RWPE2 (cell line): ENCODE measurements around the gene RBM39.
"Not testable (repeated sequence)": the region's sequence is repeated elsewhere in the genome, so short reads cannot be mapped to it uniquely, and the experiment has no call there.

Source experiments
- ATAC-seq: fragments of 200-7000 bp; cut with Tn5 transposase; 3 replicates; pipeline ENCODE4 v1.9.1; 2021; ENCODE audit warnings: low read depth
- DNase-seq: peaks from one replicate; pipeline ENCODE4 v3.0.0-alpha.2; 2020; ENCODE audit warnings: low spot score
- H3K27ac ChIP-seq: fragments of 450-650 bp; 2 replicates; pipeline ENCODE4 v1.5.1; 2017; ENCODE audit warnings: mild to moderate bottlenecking; ENCODE audit not compliant: poor library complexity, severe bottlenecking
- H3K27me3 ChIP-seq: fragments of 250-450 bp; sonication (Bioruptor Pico); 2 replicates; pipeline ENCODE4 v1.5.1; 2021; ENCODE audit warnings: mild to moderate bottlenecking, moderate library complexity; ENCODE audit not compliant: insufficient read depth, poor library complexity, severe bottlenecking
- H3K36me3 ChIP-seq: fragments of 250-450 bp; sonication (Bioruptor Pico); 2 replicates; pipeline ENCODE4 v1.5.1; 2020; ENCODE audit warnings: low read depth, mild to moderate bottlenecking, moderate library complexity
- H3K4me1 ChIP-seq: fragments of 250-450 bp; sonication (Bioruptor Pico); 2 replicates; pipeline ENCODE4 v1.5.1; 2021; ENCODE audit warnings: mild to moderate bottlenecking, moderate library complexity; ENCODE audit not compliant: insufficient read depth, poor library complexity, severe bottlenecking
- H3K4me3 ChIP-seq: fragments of 250-450 bp; sonication (Bioruptor Pico); 2 replicates; pipeline ENCODE4 v1.5.1; 2021; ENCODE audit warnings: mild to moderate bottlenecking, moderate library complexity; ENCODE audit not compliant: severe bottlenecking
- H3K9me3 ChIP-seq: fragments of 250-450 bp; sonication (Bioruptor Pico); 2 replicates; pipeline ENCODE4 v1.5.1; 2021; ENCODE audit warnings: mild to moderate bottlenecking, moderate library complexity; ENCODE audit not compliant: severe bottlenecking
- CTCF ChIP-seq: fragments of 450-650 bp; IDR thresholded peaks from one replicate; pipeline ENCODE4 v1.5.1; 2017; ENCODE audit warnings: mild to moderate bottlenecking, moderate library complexity; ENCODE audit not compliant: poor library complexity, severe bottlenecking

The RBM39 gene

GRCh38 chr20:35716330-35716729 lies 25.7 kb downstream of the RBM39 start:
- no peak for TF ChIP-seq CTCF
- no peaks in the 10 kb centered on the region for H3K27me3 ChIP-seq
- peaks cover 98% of the 10 kb centered on the region for H3K36me3 ChIP-seq
- no peaks in the 10 kb centered on the region for H3K9me3 ChIP-seq
- ATAC-seq (no peak), DNase-seq (no peak)
- H3K4me3 ChIP-seq: no peak overlapping the region
- H3K4me1 ChIP-seq: peaks cover 3% of the 10 kb centered on the region
- H3K27ac ChIP-seq: no peak overlapping the region

- no peaks in the 10 kb centered on the region for H3K9me3 ChIP-seq
- peaks cover 98% of the 10 kb centered on the region for H3K36me3 ChIP-seq
- peaks cover 3% of the 10 kb centered on the region for H3K4me1 ChIP-seq
- H3K4me3 ChIP-seq: no peak overlapping the region
- no peaks in the 10 kb centered on the region for H3K27me3 ChIP-seq
- ATAC-seq (no peak), DNase-seq (no peak)
- H3K27ac ChIP-seq: no peak overlapping the region
- no peak for TF ChIP-seq CTCF
These were observed 26.4 kb downstream of the RBM39 start for GRCh38 chr20:35715652-35716051.

- ATAC-seq: no peak
- no peak for TF ChIP-seq CTCF
- no peak for DNase-seq
These were observed 27.9 kb downstream of the RBM39 start for GRCh38 chr20:35714127-35714526.

GRCh38 chr20:35713120-35713519 lies 28.9 kb downstream of the RBM39 start:
- ATAC-seq, H3K4me1 ChIP-seq, DNase-seq, H3K9me3 ChIP-seq, H3K4me3 ChIP-seq, H3K27ac ChIP-seq, H3K27me3 ChIP-seq: not testable (repeated sequence)
- H3K36me3 ChIP-seq: peaks cover 98% of the 10 kb centered on the region

More at GRCh38 chr20:35714127-35714526, 27.9 kb downstream of the RBM39 start:
- peaks cover 98% of the 10 kb centered on the region for H3K36me3 ChIP-seq
- no peaks in the 10 kb centered on the region for H3K27me3 ChIP-seq
- H3K4me3 ChIP-seq: no peak overlapping the region
- H3K4me1 ChIP-seq: peaks cover 3% of the 10 kb centered on the region
- H3K27ac ChIP-seq: no peak overlapping the region
- no peaks in the 10 kb centered on the region for H3K9me3 ChIP-seq

- Histone ChIP-seq H3K27ac (no peak overlapping the region), H3K27me3 (no peaks in the 10 kb centered on the region), H3K4me3 (no peak overlapping the region), H3K9me3 (no peaks in the 10 kb centered on the region), H3K36me3 (peaks cover 98% of the 10 kb centered on the region), H3K4me1 (peaks cover 3% of the 10 kb centered on the region)
- no peak for ATAC-seq
- no peak for DNase-seq
- no peak for TF ChIP-seq CTCF
These were observed 30.4 kb downstream of the RBM39 start for GRCh38 chr20:35711588-35712209.
